ENCODE measurements around the gene NSG2.

NSG2 gene

GRCh38 chr5:174090129-174090528, 44.6 kb downstream of the NSG2 start:
- no peak for TF ChIP-seq EZH2phosphoT487 (IDR thresholded peaks at IDR 0.05; ENCODE audit: low read length)
- no peak for TF ChIP-seq EZH2 (optimal IDR thresholded peaks at IDR 0.05; ENCODE audit: low read depth, low read length)
- no peak for TF ChIP-seq CTCF (IDR thresholded peaks at IDR 0.05; ENCODE audit: low read length)
- Histone ChIP-seq H3K79me2 (ENCODE audit: low read length) (no peaks in the 10 kb centered on the region), H3K36me3 (replicated peaks; ENCODE audit: insufficient read depth, low read length) (no peaks in the 10 kb centered on the region), H3K4me2 (ENCODE audit: low read depth, low read length) (no peak overlapping the region), H4K20me1 (ENCODE audit: insufficient read depth, low read length) (no peaks in the 10 kb centered on the region), H3K27me3 (replicated peaks; ENCODE audit: insufficient read depth, low read length) (no peaks in the 10 kb centered on the region), H3K9ac (ENCODE audit: low read length) (no peak overlapping the region), H3K27ac (ENCODE audit: low read length) (no peak overlapping the region), H3K4me1 (ENCODE audit: low read length) (no peaks in the 10 kb centered on the region), H2AFZ (ENCODE audit: low read length) (no peak overlapping the region), H3K9me3 (replicated peaks; ENCODE audit: insufficient read depth, low read length) (no peaks in the 10 kb centered on the region), H3K4me3 (ENCODE audit: low read length) (no peak overlapping the region), H3K9me2 (replicated peaks; ENCODE audit: insufficient read depth, low read length) (no peaks in the 10 kb centered on the region), H3F3A (ENCODE audit: insufficient read depth, low read length) (no peaks in the 10 kb centered on the region)
- DNase-seq = no peak

GRCh38 chr5:174093123-174093522, 47.6 kb downstream of the NSG2 start:
- DNase-seq = no peak
- Histone ChIP-seq H4K20me1 (ENCODE audit: insufficient read depth, low read length) (no peaks in the 10 kb centered on the region), H3K27me3 (replicated peaks; ENCODE audit: insufficient read depth, low read length) (no peaks in the 10 kb centered on the region), H3K4me2 (ENCODE audit: low read depth, low read length) (no peak overlapping the region), H3F3A (ENCODE audit: insufficient read depth, low read length) (no peaks in the 10 kb centered on the region), H3K79me2 (ENCODE audit: low read length) (no peaks in the 10 kb centered on the region), H3K4me3 (ENCODE audit: low read length) (no peak overlapping the region), H3K9me2 (replicated peaks; ENCODE audit: insufficient read depth, low read length) (no peaks in the 10 kb centered on the region), H3K9me3 (replicated peaks; ENCODE audit: insufficient read depth, low read length) (no peaks in the 10 kb centered on the region), H2AFZ (ENCODE audit: low read length) (no peak overlapping the region), H3K27ac (ENCODE audit: low read length) (no peak overlapping the region), H3K9ac (ENCODE audit: low read length) (no peak overlapping the region), H3K36me3 (replicated peaks; ENCODE audit: insufficient read depth, low read length) (no peaks in the 10 kb centered on the region), H3K4me1 (ENCODE audit: low read length) (no peaks in the 10 kb centered on the region)
- TF ChIP-seq EZH2phosphoT487 (IDR thresholded peaks at IDR 0.05; ENCODE audit: low read length) (no peak), CTCF (IDR thresholded peaks at IDR 0.05; ENCODE audit: low read length) (no peak)

GRCh38 chr5:174094857-174095606, 49.5 kb downstream of the NSG2 start:
- H2AFZ ChIP-seq (ENCODE audit: low read length) = no peak overlapping the region
- no peaks in the 10 kb centered on the region for H4K20me1 ChIP-seq (ENCODE audit: insufficient read depth, low read length)
- H3K9me2 ChIP-seq (replicated peaks; ENCODE audit: insufficient read depth, low read length) = no peaks in the 10 kb centered on the region
- no peak overlapping the region for H3K4me3 ChIP-seq (ENCODE audit: low read length)
- no peak overlapping the region for H3K27ac ChIP-seq (ENCODE audit: low read length)
- H3K36me3 ChIP-seq (replicated peaks; ENCODE audit: insufficient read depth, low read length) = no peaks in the 10 kb centered on the region
- no peaks in the 10 kb centered on the region for H3K79me2 ChIP-seq (ENCODE audit: low read length)
- H3K27me3 ChIP-seq (replicated peaks; ENCODE audit: insufficient read depth, low read length) = no peaks in the 10 kb centered on the region
- TF ChIP-seq CTCF (IDR thresholded peaks at IDR 0.05; ENCODE audit: low read length) = no peak
- no peak for TF ChIP-seq EZH2 (optimal IDR thresholded peaks at IDR 0.05; ENCODE audit: low read depth, low read length)
- TF ChIP-seq EZH2phosphoT487 (IDR thresholded peaks at IDR 0.05; ENCODE audit: low read length) = no peak
- no peak overlapping the region for H3K9ac ChIP-seq (ENCODE audit: low read length)
- no peaks in the 10 kb centered on the region for H3K4me1 ChIP-seq (ENCODE audit: low read length)
- H3K4me2 ChIP-seq (ENCODE audit: low read depth, low read length) = no peak overlapping the region
- no peak for DNase-seq
- H3F3A ChIP-seq (ENCODE audit: insufficient read depth, low read length) = no peaks in the 10 kb centered on the region
- H3K9me3 ChIP-seq (replicated peaks; ENCODE audit: insufficient read depth, low read length) = no peaks in the 10 kb centered on the region

Measured in MM.1S (cell line).